SU-DHL-6 (cell line): ENCODE results near the gene VSX2.

Experiments used
- H2AFZ ChIP-seq: fragments of 200-600 bp; sonication (generic); 2 replicates; pipeline ENCODE4 v1.6.1; 2014; ENCODE audit warnings: low read depth, mild to moderate bottlenecking, moderate library complexity, mixed read lengths, antibody characterized with exemption, low read length; ENCODE audit not compliant: severe bottlenecking
- H3F3A ChIP-seq: fragments of 200-600 bp; shearing (Covaris generic); 2 replicates; pipeline ENCODE4 v1.6.0; 2016; ENCODE audit warnings: antibody characterized with exemption, mild to moderate bottlenecking; ENCODE audit not compliant: insufficient read depth
- H3K27ac ChIP-seq: fragments of 200-600 bp; sonication (generic); 2 replicates; pipeline ENCODE4 v1.5.1; 2016; ENCODE audit warnings: low read depth, mild to moderate bottlenecking, low read length, moderate library complexity, mixed read lengths
- H3K27me3 ChIP-seq: fragments of 200-600 bp; sonication (generic), shearing (Covaris generic); 2 replicates; pipeline ENCODE4 v1.6.0; 2014; ENCODE audit warnings: mild to moderate bottlenecking, low read length
- H3K36me3 ChIP-seq: fragments of 200-600 bp; sonication (generic); 2 replicates; pipeline ENCODE4 v1.6.1; 2014; ENCODE audit warnings: mild to moderate bottlenecking, low read length, mixed read lengths
- H3K4me2 ChIP-seq: fragments of 300-600, 200-600 bp; shearing (Covaris generic), sonication (generic); 2 replicates; pipeline ENCODE4 v1.6.0; 2014; ENCODE audit warnings: low read length, low read depth, mild to moderate bottlenecking; ENCODE audit not compliant: poor library complexity, severe bottlenecking
- H3K4me3 ChIP-seq: fragments of 200-600 bp; sonication (generic); 2 replicates; pipeline ENCODE4 v1.5.1; 2014; ENCODE audit warnings: antibody characterized with exemption, low read length, mild to moderate bottlenecking, mixed read lengths; ENCODE audit not compliant: insufficient read depth, poor library complexity, severe bottlenecking
- H3K79me2 ChIP-seq: fragments of 200-600 bp; sonication (generic); 2 replicates; pipeline ENCODE4 v1.6.1; 2014; ENCODE audit warnings: mild to moderate bottlenecking, low read length, moderate library complexity; ENCODE audit not compliant: insufficient read depth
- H3K9ac ChIP-seq: fragments of 200-600 bp; sonication (generic); 2 replicates; pipeline ENCODE4 v1.7.0; 2014; ENCODE audit warnings: mild to moderate bottlenecking, low read length
- H3K9me2 ChIP-seq: fragments of 200-600 bp; sonication (generic); replicated peaks from 2 replicates; pipeline ENCODE4 v1.6.1; 2014; ENCODE audit warnings: low read length; ENCODE audit not compliant: insufficient read depth
- H3K9me3 ChIP-seq: fragments of 200-600 bp; sonication (generic); 2 replicates; pipeline ENCODE4 v1.6.1; 2014; ENCODE audit warnings: low read length, mixed read lengths; ENCODE audit not compliant: insufficient read depth
- H4K20me1 ChIP-seq: fragments of 200-600 bp; sonication (generic); 2 replicates; pipeline ENCODE4 v1.6.1; 2014; ENCODE audit warnings: low read depth, mild to moderate bottlenecking, antibody characterized with exemption, low read length, moderate library complexity, mixed read lengths
- CTCF ChIP-seq: fragments of 200-600 bp; sonication (generic); IDR thresholded peaks from one replicate; pipeline ENCODE4 v1.5.1; 2017; ENCODE audit warnings: antibody characterized with exemption, mild to moderate bottlenecking, low read length, moderate library complexity; ENCODE audit not compliant: insufficient read depth, poor library complexity, severe bottlenecking
- EZH2phosphoT487 ChIP-seq: fragments of 200-600 bp; sonication (generic), shearing (Covaris generic); conservative IDR thresholded peaks from 2 replicates; pipeline ENCODE4 v1.6.1; 2018; ENCODE audit warnings: mild to moderate bottlenecking, antibody characterized with exemption, low read length, moderate library complexity, mixed read lengths

VSX2 gene

DNA sequence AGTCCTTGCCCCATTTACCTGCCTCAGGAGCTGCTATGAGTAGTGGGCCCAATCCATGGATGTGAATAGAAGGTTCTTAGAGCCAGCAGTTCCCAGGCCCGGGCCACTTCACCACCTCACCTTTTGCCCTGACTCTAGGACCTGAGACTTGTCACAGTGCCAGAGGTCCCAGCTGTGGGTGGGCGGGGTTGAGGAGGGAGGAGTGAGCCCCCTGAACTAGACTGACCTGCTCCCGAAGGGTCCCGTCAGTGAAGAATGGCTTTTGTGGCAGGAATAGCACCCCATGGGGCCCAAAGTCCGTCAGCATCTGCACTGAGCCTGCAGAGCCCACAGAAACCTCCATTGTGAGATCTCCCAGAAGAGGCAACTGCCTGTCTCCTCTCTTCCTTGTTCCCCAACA lies 50.6 kb downstream of the VSX2 start:
- H3K9ac ChIP-seq = no peak overlapping the region
- TF ChIP-seq EZH2phosphoT487 = no peak
- TF ChIP-seq CTCF = no peak
- no peaks in the 10 kb centered on the region for H3K79me2 ChIP-seq
- no peaks in the 10 kb centered on the region for H3F3A ChIP-seq
- H3K9me2 ChIP-seq = no peaks in the 10 kb centered on the region
- H3K4me3 ChIP-seq = no peak overlapping the region
- no peak overlapping the region for H3K27ac ChIP-seq
- no peak overlapping the region for H2AFZ ChIP-seq
- no peaks in the 10 kb centered on the region for H4K20me1 ChIP-seq
- peaks cover 9% of the 10 kb centered on the region; the same call in 1 of the 2 replicates for H3K36me3 ChIP-seq
- no peak overlapping the region for H3K4me2 ChIP-seq
- no peaks in the 10 kb centered on the region for H3K27me3 ChIP-seq
- H3K9me3 ChIP-seq = no peaks in the 10 kb centered on the region

DNA sequence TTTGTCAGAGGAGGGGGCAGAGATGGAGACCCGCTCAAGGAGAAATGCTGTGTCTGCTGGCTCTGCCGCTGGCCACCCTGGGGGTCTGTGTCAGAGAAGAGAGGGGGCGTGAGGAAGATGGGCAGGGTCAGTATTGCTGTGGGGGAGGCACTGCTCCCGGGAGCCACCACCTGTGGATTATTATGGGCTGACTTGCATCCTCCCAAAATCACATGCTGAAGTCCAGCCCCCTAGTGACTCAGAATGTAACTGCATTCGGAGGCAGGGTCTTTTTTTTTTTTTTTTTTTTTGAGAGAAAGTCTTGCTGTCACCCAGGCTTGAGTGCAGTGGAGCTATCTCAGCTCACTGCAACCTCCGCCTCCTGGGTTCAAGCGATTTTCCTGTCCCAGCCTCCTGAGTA lies 51.2 kb downstream of the VSX2 start:
- Histone ChIP-seq H3K36me3 (peaks cover 5% of the 10 kb centered on the region; the same call in 1 of the 2 replicates), H3K4me2 (no peak overlapping the region)
- TF ChIP-seq EZH2phosphoT487 (no peak), CTCF (peak; percentile 39)

DNA sequence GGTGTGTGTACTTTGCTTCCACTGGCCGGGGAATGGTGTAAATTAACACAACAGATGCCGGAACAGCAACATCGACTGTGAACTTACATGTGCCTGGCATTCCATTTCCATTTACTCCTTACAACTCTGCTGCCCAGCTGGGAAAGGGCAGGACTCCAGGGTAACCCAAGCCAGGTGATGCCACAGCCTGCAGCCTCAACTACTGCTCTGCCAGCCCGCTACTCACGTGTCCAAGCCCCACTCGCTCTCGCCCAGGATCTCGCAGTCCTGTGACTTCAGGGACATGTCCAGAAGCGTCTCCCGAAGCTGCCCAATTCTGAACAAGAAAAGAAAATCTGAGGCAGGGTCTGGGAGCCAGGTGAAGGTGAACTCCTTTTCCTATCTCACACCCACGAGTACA lies 52.8 kb downstream of the VSX2 start:
- no peaks in the 10 kb centered on the region for H3K27me3 ChIP-seq
- H3K36me3 ChIP-seq = no peaks in the 10 kb centered on the region
- H2AFZ ChIP-seq = no peak overlapping the region
- TF ChIP-seq CTCF (no peak), EZH2phosphoT487 (no peak)
- no peaks in the 10 kb centered on the region for H3F3A ChIP-seq
- H3K27ac ChIP-seq = no peak overlapping the region
- no peak overlapping the region for H3K9ac ChIP-seq
- H4K20me1 ChIP-seq = no peaks in the 10 kb centered on the region
- no peaks in the 10 kb centered on the region for H3K9me3 ChIP-seq
- no peak overlapping the region for H3K4me2 ChIP-seq
- H3K79me2 ChIP-seq = no peaks in the 10 kb centered on the region
- H3K4me3 ChIP-seq = no peak overlapping the region
- no peaks in the 10 kb centered on the region for H3K9me2 ChIP-seq

More for the DNA sequence above, 51.2 kb downstream of the VSX2 start:
- no peaks in the 10 kb centered on the region for H3F3A ChIP-seq
- no peak overlapping the region for H3K9ac ChIP-seq
- no peaks in the 10 kb centered on the region for H3K9me3 ChIP-seq
- H4K20me1 ChIP-seq = no peaks in the 10 kb centered on the region
- H3K79me2 ChIP-seq = no peaks in the 10 kb centered on the region
- no peaks in the 10 kb centered on the region for H3K27me3 ChIP-seq
- no peak overlapping the region for H3K4me3 ChIP-seq
- no peaks in the 10 kb centered on the region for H3K9me2 ChIP-seq
- no peak overlapping the region for H2AFZ ChIP-seq
- no peak overlapping the region for H3K27ac ChIP-seq

DNA sequence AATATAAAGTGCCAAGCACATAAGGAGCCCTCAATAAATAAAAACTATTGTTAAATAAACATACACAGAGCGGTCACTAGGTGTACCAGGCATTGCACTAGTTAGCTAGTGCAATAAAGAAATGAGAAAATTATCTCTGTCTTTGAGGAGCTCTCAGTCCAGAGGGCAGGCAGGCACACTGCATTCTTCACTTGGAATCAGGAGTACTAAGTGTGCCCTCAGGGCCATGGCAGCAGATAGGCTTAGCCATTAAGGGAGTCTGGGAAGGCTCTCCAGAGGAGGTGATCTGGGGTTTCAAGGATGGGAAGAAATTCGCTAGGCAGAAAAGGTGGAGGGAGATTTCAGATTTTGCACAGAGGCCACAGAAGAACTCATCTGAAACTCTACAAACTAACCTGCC lies 54.4 kb downstream of the VSX2 start:
- Histone ChIP-seq H3K9me2 (no peaks in the 10 kb centered on the region), H2AFZ (no peak overlapping the region), H3K36me3 (no peaks in the 10 kb centered on the region), H3K79me2 (no peaks in the 10 kb centered on the region), H4K20me1 (no peaks in the 10 kb centered on the region), H3K9ac (no peak overlapping the region), H3K9me3 (no peaks in the 10 kb centered on the region), H3K4me2 (no peak overlapping the region), H3K4me3 (no peak overlapping the region), H3F3A (no peaks in the 10 kb centered on the region), H3K27me3 (no peaks in the 10 kb centered on the region), H3K27ac (no peak overlapping the region)
- TF ChIP-seq CTCF (no peak), EZH2phosphoT487 (no peak)
